ENCODE results near the gene KIF26B.

DNA sequence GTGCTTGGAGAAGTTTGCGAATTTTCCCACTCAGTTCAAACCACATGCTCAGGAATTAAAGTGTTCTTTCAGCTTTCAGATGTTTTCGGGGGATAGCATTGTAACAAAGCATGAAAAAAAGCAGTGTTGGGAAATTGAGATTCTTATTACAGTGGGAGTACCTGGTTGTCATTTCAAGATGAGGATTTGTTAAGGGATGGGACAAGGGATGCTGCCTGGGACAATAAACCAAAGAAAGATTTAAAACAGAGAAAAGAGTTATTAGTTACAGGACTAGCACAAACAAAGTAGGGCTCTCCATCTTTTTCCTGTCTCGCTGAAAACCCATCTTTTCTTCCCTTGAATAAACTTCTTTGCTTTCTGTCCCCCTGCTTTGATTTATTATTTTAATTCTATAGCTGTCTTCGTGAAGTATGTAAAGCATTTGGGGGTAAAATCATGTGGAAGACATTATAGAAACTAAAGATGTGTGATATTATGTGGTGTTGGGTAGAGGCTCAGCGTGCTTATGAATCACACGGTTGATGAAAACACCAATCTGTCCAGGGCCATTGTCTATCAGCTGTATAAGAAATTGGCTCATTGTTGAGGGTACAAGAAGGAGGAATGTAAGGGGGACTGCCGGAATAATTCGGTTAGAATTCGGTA, 277.6 kb downstream of the KIF26B start:
- TF ChIP-seq, protein P1, sequence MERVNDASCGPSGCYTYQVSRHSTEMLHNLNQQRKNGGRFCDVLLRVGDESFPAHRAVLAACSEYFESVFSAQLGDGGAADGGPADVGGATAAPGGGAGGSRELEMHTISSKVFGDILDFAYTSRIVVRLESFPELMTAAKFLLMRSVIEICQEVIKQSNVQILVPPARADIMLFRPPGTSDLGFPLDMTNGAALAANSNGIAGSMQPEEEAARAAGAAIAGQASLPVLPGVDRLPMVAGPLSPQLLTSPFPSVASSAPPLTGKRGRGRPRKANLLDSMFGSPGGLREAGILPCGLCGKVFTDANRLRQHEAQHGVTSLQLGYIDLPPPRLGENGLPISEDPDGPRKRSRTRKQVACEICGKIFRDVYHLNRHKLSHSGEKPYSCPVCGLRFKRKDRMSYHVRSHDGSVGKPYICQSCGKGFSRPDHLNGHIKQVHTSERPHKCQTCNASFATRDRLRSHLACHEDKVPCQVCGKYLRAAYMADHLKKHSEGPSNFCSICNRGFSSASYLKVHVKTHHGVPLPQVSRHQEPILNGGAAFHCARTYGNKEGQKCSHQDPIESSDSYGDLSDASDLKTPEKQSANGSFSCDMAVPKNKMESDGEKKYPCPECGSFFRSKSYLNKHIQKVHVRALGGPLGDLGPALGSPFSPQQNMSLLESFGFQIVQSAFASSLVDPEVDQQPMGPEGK (CRISPR knock-in tag; IDR thresholded peaks at IDR 0.05; ENCODE audit: borderline replicate concordance) = no peak
- TF ChIP-seq, protein P2, sequence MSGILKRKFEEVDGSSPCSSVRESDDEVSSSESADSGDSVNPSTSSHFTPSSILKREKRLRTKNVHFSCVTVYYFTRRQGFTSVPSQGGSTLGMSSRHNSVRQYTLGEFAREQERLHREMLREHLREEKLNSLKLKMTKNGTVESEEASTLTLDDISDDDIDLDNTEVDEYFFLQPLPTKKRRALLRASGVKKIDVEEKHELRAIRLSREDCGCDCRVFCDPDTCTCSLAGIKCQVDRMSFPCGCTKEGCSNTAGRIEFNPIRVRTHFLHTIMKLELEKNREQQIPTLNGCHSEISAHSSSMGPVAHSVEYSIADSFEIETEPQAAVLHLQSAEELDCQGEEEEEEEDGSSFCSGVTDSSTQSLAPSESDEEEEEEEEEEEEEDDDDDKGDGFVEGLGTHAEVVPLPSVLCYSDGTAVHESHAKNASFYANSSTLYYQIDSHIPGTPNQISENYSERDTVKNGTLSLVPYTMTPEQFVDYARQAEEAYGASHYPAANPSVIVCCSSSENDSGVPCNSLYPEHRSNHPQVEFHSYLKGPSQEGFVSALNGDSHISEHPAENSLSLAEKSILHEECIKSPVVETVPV (CRISPR knock-in tag; IDR thresholded peaks at IDR 0.05) = no peak
- TF ChIP-seq CSDC2 (CRISPR knock-in tag; IDR thresholded peaks at IDR 0.05) = no peak
- TF ChIP-seq ARNTL (CRISPR knock-in tag; IDR thresholded peaks at IDR 0.05; ENCODE audit: borderline replicate concordance, low read depth) = no peak
- no peak for TF ChIP-seq ZNF565 (CRISPR knock-in tag; conservative IDR thresholded peaks at IDR 0.05; ENCODE audit: low read depth)
- TF ChIP-seq ZFP30 (CRISPR knock-in tag; IDR thresholded peaks at IDR 0.05) = no peak
- no peak for TF ChIP-seq ISL1 (CRISPR knock-in tag; IDR thresholded peaks at IDR 0.05)
- no peak for TF ChIP-seq BACH2 (CRISPR knock-in tag; IDR thresholded peaks at IDR 0.05; ENCODE audit: borderline replicate concordance)
- no peak for TF ChIP-seq ZC3H10 (CRISPR knock-in tag; IDR thresholded peaks at IDR 0.05)
- TF ChIP-seq, protein P3, sequence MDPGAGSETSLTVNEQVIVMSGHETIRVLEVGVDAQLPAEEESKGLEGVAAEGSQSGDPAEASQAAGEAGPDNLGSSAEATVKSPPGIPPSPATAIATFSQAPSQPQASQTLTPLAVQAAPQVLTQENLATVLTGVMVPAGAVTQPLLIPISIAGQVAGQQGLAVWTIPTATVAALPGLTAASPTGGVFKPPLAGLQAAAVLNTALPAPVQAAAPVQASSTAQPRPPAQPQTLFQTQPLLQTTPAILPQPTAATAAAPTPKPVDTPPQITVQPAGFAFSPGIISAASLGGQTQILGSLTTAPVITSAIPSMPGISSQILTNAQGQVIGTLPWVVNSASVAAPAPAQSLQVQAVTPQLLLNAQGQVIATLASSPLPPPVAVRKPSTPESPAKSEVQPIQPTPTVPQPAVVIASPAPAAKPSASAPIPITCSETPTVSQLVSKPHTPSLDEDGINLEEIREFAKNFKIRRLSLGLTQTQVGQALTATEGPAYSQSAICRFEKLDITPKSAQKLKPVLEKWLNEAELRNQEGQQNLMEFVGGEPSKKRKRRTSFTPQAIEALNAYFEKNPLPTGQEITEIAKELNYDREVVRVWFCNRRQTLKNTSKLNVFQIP (CRISPR knock-in tag; IDR thresholded peaks at IDR 0.05; ENCODE audit: borderline replicate concordance, low read depth) = no peak
- TF ChIP-seq RARB (CRISPR knock-in tag; IDR thresholded peaks at IDR 0.05) = no peak
- TF ChIP-seq OSR1 (CRISPR knock-in tag; IDR thresholded peaks at IDR 0.05) = no peak
- TF ChIP-seq ZFP3 (CRISPR knock-in tag; IDR thresholded peaks at IDR 0.05) = no peak
- TF ChIP-seq GLIS3 (CRISPR knock-in tag; IDR thresholded peaks at IDR 0.05) = no peak

Data from SK-N-SH treated with all-trans-retinoic acid at 6 μM for 48 hours (cell line).